Measurements from ENCODE around the gene HINT1. TPM values are rescaled to one million over a fixed set of nuclear protein-coding genes. Genes with fewer than 3 reads are reported as not detected.

Gene HINT1
- total and polyA plus RNA-seq, 2 of the 4 experiments (the other 2 are of a cell fraction): 179 to 352 TPM

GRCh38 chr5:131150408-131150807 is 14.6 kb downstream of the HINT1 start:
- H2AK9ac ChIP-seq (replicated peaks; ENCODE audit: low read depth, low read length, poor library complexity): peak overlapping the region; percentile 77
- H2AK5ac ChIP-seq (ENCODE audit: low read depth, low read length): no peak overlapping the region
- peaks cover 3% of the 10 kb centered on the region; the same call in 1 of the 2 replicates for H3K4me1 ChIP-seq (ENCODE audit: control insufficient read depth, insufficient read depth, low read length)
- H3K36me3 ChIP-seq (ENCODE audit: control insufficient read depth, insufficient read depth, low read length): no peaks in the 10 kb centered on the region
- no peak overlapping the region for H2BK15ac ChIP-seq (ENCODE audit: low read depth, low read length)
- no peak for ATAC-seq (ENCODE audit: low read depth)
- H3K9me1 ChIP-seq (ENCODE audit: insufficient read depth, low read length): peaks cover 7% of the 10 kb centered on the region; the same call in 1 of the 2 replicates
- H3K18ac ChIP-seq (ENCODE audit: low read depth, low read length): no peak overlapping the region
- CTCF ChIA-PET: no interaction called here
- 95% methylated on average over 3 of the region's 7 CpGs; no CpG with 5 or more reads in 1 of the 2 experiments for WGBS, 2 experiments (ENCODE audit: extremely low coverage in 2 of 2, insufficient read length in 1 of 2)
- no peak overlapping the region for H3K27ac ChIP-seq (ENCODE audit: insufficient read depth, low read length)
- intact Hi-C loops (cut with micrococcal nuclease) (no loop called here), dilution Hi-C loops (cut with HindIII; ENCODE audit: low sequenced_read_pairs, unreplicated experiment) (no loop called here), in situ Hi-C loops (cut with MboI; ENCODE audit: low sequenced_read_pairs) (no loop called here)
- H3K4ac ChIP-seq (ENCODE audit: low read depth, low read length): no peak overlapping the region
- H4K5ac ChIP-seq (ENCODE audit: low read depth, low read length): no peak overlapping the region
- H3K4me3 ChIP-seq (ENCODE audit: insufficient read depth, low read depth, low read length): no peak overlapping the region
- no peak overlapping the region for H4K91ac ChIP-seq (ENCODE audit: insufficient read depth, low read depth, low read length)
- no peaks in the 10 kb centered on the region for H4K20me1 ChIP-seq (ENCODE audit: insufficient read depth, low read length)
- POLR2A ChIA-PET (ENCODE audit: unreplicated experiment): no interaction called here
- no peak overlapping the region for H4K8ac ChIP-seq (ENCODE audit: low read depth in 2 of 2, low read length in 2 of 2)
- BruUV-seq (replicated peaks): no TSS peak
- no peak overlapping the region for H3K14ac ChIP-seq (replicated peaks; ENCODE audit: low read depth, low read length)
- no peaks in the 10 kb centered on the region for H3K9me3 ChIP-seq (ENCODE audit: control insufficient read depth, insufficient read depth, low read length)
- H3K27me3 ChIP-seq (ENCODE audit: control insufficient read depth, insufficient read depth, low read length): no peaks in the 10 kb centered on the region
- no peak overlapping the region for H2AFZ ChIP-seq (replicated peaks; ENCODE audit: low read length, poor library complexity)
- no peak overlapping the region for H3K56ac ChIP-seq (ENCODE audit: extremely low read depth, insufficient read depth, low read length)
- H2BK5ac ChIP-seq (ENCODE audit: low read depth, low read length, poor library complexity, severe bottlenecking): no peak overlapping the region
- DNase-seq: no peak
- H3K79me1 ChIP-seq (ENCODE audit: low read depth in 1 of 2, low read length in 2 of 2): no peaks in the 10 kb centered on the region
- H3K23ac ChIP-seq (ENCODE audit: low read depth, low read length): no peak overlapping the region
- TF ChIP-seq MAZ (IDR thresholded peaks at IDR 0.05; ENCODE audit: borderline replicate concordance, low read depth, low read length) (no peak), NFE2L2 (IDR thresholded peaks at IDR 0.05; ENCODE audit: low read depth, low read length) (no peak), FOS (IDR thresholded peaks at IDR 0.05; ENCODE audit: low read depth, low read length) (no peak), RCOR1 (IDR thresholded peaks at IDR 0.05; ENCODE audit: insufficient replicate concordance, low read length) (no peak), MAFK (IDR thresholded peaks at IDR 0.05; ENCODE audit: low read depth, low read length) (no peak), CHD1 (IDR thresholded peaks at IDR 0.05; ENCODE audit: low read depth, low read length) (no peak), CEBPB (IDR thresholded peaks at IDR 0.05; ENCODE audit: low read depth, low read length) (no peak), BHLHE40 (IDR thresholded peaks at IDR 0.05; ENCODE audit: low read depth, low read length) (no peak), MXI1 (IDR thresholded peaks at IDR 0.05; ENCODE audit: borderline replicate concordance, low read depth, low read length) (no peak), RAD21 (IDR thresholded peaks at IDR 0.05; ENCODE audit: low read length) (no peak), USF2 (IDR thresholded peaks at IDR 0.05; ENCODE audit: low read depth, low read length) (no peak), POLR2A (IDR thresholded peaks at IDR 0.05; ENCODE audit: low read depth, low read length) (no peak), ELK1 (IDR thresholded peaks at IDR 0.05; ENCODE audit: borderline replicate concordance, low read depth, low read length) (no peak), RFX5 (IDR thresholded peaks at IDR 0.05; ENCODE audit: low read depth, low read length) (no peak), SMC3 (IDR thresholded peaks at IDR 0.05; ENCODE audit: low read depth, low read length) (no peak)
- TF ChIP-seq, protein P1, sequence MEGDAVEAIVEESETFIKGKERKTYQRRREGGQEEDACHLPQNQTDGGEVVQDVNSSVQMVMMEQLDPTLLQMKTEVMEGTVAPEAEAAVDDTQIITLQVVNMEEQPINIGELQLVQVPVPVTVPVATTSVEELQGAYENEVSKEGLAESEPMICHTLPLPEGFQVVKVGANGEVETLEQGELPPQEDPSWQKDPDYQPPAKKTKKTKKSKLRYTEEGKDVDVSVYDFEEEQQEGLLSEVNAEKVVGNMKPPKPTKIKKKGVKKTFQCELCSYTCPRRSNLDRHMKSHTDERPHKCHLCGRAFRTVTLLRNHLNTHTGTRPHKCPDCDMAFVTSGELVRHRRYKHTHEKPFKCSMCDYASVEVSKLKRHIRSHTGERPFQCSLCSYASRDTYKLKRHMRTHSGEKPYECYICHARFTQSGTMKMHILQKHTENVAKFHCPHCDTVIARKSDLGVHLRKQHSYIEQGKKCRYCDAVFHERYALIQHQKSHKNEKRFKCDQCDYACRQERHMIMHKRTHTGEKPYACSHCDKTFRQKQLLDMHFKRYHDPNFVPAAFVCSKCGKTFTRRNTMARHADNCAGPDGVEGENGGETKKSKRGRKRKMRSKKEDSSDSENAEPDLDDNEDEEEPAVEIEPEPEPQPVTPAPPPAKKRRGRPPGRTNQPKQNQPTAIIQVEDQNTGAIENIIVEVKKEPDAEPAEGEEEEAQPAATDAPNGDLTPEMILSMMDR (conservative IDR thresholded peaks at IDR 0.05; ENCODE audit: low read depth, low read length): no peak
- no peak overlapping the region for H2BK20ac ChIP-seq (ENCODE audit: low read depth, low read length)
- no peak overlapping the region for H2BK120ac ChIP-seq (ENCODE audit: low read depth, low read length)
- H3K9ac ChIP-seq (ENCODE audit: low read depth, low read length): no peak overlapping the region
- no peak overlapping the region for H3K4me2 ChIP-seq (ENCODE audit: low read depth, low read length)
